Anterior cingulate cortex (tissue), 58 donors: ENCODE results near the gene ASTN2.

Source experiments
- DNase-seq, 58 donors: peaks; one replicate each; lab custom pipeline; 2025; lab: John Stamatoyannopoulos, UW

Gene ASTN2

DNA sequence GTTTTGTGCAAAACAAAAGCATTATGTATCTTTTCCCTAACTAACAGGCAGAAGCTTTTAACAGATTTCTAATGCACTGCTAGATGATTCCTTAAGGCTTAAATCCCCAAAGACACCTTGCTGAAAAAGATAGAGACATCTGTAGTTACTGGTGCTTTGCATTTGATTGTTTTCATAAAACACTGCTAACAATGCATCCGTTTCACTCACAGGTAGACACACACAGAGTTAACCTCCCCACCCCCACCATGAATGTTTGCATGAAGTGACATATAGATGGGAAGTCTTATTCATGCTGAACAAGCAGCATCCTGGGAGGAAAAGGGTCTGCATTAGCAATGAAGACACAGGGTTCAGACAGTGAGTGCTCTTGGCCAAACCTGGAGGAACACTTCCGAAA is 100.9 kb downstream of the ASTN2 start:
- no peak for DNase-seq

DNA sequence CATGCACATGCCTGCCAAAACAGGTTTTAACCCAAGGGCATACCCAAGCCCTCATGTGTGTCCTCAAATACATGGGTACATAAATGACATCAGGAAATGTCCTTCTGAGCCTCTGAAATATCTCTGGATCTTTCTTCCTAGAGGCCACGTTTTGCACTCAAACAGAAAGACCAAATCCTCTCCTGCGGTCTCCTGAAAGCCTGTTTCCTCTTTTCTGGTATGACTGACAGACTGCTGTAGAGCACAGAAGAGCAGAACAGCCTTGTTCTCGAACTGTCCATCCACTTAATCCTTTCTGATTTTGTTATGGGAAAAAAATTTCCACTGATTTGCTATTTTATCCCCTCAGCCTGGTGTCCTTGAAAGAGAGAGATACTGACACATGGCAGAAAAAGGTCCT is 107.2 kb downstream of the ASTN2 start:
- no peak for DNase-seq

DNA sequence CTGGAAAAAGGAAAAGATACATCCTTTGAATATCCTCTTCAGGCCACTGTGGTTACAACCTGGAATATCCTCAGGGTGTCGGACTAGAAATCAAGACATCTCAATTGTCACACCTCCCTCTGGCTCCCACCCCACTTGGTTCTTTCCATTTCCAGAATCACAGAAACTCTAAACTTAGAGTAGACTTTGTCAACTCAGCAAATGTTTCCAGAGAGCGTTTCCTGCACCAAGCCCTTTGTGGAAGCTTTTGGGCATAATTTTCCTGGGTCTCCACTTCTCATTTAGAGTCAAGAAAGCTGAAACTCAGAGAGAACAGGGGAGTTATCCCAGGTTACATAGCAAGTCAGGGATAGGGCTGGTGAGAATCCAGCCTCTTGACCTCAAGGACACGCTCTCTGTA is 108.8 kb downstream of the ASTN2 start:
- DNase-seq, result no peak

DNA sequence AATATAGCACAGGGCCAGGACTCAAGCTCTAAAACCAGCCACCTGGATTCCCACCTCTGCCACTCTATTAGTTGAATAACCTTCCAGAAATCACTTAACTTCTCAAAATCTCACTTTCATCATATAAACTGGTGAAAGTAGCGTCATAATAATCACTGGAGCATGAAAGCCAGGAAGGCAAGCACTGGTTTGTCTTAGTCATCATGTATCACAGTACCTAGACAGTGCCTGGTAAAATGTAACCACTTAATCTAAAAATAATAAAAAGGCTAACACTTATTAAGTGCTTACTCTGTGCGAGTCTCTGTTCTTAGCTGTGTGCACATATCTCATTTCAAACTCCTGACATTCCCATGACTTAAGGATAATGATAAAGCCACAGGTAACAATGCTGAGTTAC is 109.4 kb downstream of the ASTN2 start:
- DNase-seq, result no peak

DNA sequence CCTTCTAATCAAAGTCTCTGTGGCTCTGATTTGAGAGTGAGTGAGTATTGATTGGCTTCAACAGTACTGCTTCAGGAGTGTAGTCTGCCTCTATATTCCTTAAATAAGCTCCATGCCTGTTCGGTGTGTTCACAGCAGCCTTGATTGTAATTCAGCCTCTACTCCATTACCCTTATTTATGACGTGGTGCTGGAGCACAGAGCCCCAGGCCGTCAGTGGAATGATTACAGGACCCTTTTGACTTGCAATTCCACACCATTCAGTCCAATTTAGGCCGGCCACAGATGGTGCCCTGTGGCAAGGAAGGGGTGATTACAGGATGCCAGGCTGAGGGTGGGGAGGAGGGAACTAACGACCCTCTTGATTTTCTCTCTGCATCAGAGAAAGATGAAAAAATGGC is 110.3 kb downstream of the ASTN2 start:
- DNase-seq, result no peak

DNA sequence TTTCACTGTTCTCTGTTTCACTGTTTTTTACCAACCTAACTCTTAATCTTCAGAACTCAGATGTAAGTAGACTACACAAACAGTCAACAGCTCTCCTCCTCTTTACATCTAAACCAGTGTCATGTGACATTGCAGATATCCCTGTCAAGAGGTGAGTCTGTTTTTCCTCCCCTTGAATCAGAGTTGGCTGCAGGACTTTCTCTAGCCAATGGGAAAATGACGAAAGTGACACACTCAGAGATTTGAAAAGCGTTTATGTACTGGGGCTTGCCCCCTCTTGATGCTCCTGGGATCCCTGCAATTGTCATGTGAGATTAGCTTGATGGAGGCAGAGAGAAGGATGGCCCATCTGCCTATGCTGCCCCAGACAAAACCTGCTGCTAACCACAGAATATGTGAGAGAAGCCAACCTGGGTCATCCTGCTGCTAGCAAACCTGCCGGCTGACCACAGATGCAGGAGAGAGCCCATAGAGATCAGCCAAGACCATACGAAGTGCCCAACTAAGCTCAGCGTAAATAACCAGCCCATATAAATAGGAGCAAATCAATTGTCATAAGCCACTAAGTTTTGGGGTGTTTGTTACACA is 111.1 kb downstream of the ASTN2 start:
- no peak for DNase-seq

DNA sequence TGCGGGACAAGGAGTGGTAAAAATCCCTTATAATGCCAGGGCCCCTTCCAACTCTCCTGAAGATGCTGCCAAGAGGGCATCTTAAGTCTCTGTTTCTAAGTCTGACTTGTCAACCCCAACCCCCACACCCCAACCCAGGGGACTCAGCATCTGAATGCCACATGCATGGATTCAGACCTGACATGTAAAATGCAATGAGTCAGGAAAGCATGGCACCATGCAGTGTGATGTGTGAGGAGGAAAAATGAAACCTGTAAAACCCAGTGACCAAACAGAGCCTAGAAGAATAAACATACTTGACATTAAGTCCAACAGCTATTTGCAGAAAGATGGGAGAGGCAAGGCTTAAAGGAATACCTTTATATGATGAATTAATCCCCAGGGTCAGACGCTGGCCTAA is 112.4 kb downstream of the ASTN2 start:
- no peak for DNase-seq

DNA sequence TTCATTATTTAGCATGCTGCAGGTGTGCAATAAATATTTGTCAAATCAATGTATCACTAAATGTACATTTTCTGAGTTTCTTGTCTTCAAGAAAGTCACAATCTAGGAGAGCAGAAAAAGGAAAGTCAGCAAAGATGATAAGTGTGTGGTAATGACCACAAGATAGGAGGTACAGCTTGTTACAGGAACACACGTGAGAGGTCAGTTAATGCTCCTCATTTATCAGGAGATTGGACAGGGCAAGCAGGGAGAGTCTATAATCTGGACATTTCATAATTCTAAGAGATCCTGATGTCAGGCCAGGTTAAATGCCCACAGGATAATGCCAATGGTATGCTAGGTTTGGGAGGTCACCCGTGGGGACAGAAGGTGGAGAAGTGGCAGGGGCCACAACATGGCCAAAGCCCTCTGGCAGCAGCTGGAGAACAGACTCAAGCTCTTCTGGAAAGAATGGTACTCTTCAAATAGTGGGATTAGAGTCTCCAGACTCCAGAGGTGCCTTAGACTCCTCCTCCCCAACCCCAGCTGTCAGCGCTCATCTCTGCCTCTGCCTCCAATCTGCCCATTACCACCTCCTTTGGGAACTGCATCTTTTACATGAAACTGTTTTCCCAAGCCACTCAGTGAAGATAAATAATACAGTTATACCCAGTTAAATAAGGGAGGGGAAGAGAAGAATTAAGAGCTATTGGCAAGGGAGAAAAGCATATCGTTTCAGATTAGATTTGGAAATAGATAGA is 114.3 kb downstream of the ASTN2 start:
- no peak for DNase-seq

DNA sequence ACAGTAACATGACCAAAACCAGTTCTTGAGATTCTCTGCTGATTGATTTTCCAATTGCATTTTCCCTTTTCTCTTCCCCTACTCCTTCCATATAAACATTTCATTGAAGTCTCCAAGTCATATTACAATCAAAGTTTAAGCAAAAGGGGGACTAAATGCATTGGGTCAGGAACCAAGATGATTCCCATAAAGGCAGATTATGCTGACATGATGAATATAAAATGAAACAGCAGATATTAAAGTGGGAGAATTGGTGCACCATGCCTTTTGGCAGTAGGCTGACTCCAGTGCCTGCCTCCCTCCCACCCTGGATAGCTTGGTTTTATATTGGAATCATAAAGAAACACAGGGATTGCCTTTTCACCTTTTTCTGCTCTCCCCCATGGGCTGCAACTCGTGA is 118.4 kb downstream of the ASTN2 start:
- DNase-seq, result no peak

DNA sequence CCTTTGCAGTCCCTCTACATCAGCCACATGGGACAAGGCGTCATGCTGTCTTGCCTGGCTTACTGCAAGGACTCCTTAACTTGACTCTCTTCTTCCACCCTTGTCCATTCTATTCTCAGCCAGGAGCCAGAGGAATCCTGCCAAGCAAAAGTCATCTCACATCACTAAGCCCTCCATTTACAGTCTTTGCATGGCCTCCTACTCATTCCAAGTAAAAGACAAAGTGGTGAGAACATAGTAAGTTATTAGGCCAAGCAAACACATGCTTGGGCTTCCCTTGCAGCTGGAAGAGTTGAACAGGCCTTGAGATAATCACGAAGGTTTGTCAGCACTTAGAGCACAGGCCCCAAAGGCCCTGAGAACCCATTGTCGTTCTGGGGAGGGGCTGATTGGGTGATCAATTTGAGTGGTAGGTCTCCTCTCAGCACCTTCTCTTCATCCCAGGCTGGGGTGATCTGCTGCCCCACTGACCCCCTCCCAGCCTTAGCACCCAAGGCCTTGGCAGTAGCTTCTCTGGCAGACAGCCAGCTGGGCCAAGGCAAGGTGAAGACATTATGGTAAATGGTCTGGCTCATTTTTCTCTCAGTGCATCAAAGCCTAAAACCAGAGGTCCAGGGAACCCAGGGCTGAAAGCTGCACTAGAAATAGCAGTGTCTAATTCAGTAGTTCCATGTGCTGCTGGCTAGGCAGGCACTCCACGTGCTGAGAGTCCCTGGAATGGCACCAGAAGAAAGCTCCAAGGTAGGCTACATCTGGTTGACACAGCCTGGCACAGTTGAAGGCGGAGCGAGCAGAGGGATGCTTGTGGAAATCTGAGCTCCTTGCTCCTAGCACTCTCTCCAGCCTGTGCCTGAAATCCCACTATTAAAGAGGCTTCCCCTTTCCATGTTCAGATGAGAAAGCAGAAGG is 121.4 kb downstream of the ASTN2 start:
- peak in 7 of 58 donors; percentile 2 to 28 (median 10) for DNase-seq

DNA sequence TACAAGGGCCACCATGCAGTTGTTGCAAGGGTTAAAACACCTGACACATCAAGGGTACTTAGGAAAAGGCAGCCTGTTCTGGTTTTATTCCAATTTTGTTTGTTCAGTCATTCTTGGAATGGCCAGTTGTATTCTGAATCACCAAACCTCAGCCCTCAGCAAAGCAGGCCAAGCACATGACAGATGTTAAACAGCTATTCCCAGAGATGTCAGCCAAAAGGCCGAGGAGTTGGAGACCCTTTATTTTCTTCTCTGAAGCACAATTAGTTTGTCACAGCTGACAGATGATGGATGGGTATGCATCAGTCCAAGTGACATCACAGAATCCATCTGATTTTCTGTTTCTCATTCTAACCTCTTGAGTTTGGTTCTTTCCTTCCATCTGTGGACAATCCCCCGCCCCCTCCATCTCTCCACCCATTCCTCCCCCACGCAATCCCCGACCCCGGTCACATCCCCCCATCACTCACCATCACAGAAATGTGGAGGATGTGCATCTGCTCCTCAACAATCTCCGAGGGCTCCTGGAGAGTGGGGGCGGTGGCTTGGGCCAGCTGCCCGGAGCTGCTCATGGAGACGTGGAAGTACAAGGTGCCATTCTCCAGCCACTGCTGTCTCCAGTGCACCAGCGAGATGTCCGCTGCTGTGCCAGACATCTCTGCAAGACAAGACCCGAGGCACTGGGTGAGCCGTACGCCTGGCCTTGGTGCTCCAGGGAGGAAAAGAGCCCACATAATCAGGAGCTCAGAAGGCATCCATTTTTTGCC is 123.8 kb downstream of the ASTN2 start:
- DNase-seq, result peak in 1 of 58 donors; percentile 7

DNA sequence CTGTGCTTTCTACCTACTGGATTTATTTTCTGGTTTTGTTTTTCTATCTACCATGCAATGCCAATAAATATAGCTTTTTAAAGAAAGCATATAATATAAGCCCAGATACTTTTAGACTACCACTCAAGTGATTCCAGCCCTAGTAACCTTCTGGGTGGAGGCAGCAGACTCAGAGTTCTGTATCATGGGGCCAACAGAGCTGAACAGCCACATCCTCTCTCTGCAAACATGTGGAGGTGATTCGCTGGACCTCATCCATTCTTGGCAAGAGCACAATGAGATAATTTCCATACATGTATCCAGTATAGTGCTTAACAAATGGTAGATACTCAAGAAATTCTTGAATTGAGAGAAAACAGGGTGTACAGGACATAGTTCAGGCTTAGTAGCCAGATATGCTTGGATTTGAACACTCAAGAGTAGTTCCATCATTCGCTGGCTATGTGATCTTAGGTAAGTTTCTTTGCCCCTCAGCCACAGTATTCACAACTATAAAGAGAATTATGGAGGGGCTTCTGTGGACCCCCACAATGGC is 124.5 kb downstream of the ASTN2 start:
- DNase-seq, result no peak

DNA sequence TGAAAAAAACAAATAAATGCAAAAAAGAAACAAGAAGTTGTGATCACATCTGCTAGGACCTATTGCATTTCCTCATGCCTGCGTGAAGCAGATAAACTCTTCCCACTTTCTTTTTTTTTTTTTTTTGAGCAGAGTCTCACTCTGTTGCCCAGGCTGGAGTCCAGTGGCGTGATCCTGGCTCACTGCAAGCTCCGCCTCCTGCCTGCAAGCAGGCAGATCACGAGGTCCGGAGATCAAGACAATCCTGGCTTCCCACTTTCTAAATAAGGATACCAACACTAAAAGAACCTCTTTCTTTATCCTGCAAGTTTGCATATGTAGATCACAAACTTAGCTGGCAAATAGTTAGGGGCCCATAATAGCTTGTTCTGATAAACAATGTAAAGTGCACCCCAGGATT is 128.6 kb downstream of the ASTN2 start:
- peak in 4 of 58 donors; percentile 2 to 25 (median 4) for DNase-seq

DNA sequence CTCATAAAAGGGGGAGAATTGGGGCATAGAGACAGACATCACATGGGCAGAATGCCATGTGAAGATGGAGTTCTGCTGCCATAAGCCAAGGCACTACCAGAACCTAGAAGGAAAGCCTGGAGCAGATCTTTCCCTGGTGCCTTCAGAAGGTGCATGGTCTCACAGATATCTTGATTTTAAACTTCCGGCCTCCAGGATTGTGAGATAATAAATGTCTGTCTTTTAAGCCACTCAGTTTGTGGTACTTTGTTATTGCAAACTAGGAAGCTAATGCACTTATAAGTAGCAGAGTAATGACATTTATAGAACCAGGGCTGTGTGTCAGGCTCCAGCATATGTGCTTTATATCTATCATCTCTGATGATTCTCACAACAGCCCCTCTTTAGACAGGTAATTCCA is 130.4 kb downstream of the ASTN2 start:
- no peak for DNase-seq

DNA sequence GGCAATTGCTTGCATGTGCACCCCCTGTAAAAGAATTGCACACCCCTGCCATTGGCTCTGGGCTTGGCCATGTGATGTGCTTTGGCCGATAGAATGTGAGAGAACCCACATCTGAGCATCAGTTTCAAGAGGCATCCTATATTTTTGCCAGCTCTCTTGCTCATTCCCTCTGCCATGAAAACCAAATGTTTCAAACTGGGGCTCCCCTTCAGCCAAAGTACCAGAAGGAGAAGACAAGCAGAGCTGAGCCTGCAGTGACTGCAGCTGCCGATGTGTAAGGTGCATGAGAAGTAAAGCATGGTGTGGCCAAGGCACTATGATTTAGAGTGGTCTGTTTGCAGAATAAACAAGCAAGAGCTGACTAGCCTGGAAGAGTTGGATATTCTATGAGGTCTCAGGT is 132.3 kb downstream of the ASTN2 start:
- no peak for DNase-seq

DNA sequence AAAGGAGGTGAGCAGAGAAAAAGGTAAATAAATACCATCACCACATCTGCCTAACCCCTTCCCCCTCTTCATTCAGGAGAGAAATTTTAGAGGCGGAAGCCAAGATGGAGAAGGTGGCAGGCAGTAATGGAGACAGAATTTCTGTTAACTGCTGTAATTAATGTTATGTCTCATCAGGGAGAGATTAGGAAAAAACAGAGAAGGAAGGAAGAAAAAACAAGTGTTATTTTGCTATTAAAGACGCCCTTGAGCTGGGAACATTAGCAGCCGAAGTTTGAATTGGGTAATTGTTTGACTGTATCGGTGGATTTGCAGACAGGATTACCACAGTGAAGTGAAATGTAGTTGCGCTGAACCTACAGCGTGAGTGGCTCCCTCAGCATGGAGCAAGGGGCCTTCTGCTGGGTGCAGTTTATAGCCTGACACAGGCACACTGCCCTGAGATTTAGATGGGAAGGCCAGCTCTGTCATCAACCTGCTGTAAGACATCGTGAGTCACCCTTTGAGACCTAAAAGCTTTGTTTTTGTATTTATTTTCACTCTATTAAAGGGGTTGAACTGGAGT is 136.3 kb downstream of the ASTN2 start:
- DNase-seq, result no peak

DNA sequence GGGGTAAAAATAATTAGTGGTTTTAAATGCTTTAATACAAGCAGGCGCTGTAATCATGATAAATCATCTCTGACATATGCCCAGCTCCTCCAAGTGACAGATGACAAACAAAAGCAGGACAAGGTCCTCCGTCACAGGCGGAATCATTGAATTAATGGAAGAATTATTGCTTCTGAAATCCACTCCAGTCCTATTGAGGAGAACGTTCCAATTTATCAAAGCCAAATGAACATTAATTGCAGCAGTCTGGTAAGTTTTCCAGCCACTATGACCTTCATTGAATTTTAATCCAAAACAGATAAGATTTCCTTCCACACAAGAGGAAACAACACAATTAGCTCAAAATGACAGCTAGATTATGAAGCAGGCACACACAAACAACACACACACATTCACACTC is 136.8 kb downstream of the ASTN2 start:
- no peak for DNase-seq

DNA sequence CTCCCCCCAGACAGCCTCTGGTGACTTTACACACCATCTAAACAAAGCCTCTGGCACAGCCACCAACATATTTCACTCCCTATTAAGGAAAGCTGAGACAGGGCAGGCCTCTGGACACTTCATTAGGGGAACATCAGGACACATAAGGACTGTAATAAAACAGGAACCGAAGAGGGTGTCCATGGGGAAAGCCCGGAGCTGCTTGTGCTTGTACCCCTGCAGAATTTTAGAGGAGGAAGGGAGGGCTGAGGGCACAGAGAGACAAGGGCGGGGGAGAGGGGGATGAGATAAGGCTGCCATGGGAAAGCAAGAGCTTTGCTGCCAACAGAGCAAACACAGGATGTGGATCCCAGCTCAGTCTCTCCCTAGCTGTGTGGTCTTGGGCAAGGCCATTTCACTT is 138.4 kb downstream of the ASTN2 start:
- DNase-seq, result no peak

DNA sequence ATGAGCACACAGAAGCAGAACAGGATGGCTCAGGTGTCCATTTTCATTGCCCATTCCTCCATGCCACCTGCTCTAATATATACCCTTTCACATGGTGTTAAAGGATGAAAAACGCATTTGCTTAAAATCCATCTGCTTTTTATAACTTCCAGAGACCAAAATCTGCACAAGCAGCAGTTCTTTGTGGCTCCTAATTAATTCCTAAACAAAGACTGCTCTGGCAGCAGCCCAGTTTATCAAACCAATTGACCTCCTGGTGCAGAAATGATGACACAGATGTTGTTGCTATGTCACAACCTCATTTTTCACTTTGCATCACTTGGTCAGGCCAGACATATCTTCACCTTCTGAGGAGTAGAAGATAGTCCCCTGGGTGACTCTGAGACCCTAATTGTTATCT is 141.2 kb downstream of the ASTN2 start:
- DNase-seq, result no peak

DNA sequence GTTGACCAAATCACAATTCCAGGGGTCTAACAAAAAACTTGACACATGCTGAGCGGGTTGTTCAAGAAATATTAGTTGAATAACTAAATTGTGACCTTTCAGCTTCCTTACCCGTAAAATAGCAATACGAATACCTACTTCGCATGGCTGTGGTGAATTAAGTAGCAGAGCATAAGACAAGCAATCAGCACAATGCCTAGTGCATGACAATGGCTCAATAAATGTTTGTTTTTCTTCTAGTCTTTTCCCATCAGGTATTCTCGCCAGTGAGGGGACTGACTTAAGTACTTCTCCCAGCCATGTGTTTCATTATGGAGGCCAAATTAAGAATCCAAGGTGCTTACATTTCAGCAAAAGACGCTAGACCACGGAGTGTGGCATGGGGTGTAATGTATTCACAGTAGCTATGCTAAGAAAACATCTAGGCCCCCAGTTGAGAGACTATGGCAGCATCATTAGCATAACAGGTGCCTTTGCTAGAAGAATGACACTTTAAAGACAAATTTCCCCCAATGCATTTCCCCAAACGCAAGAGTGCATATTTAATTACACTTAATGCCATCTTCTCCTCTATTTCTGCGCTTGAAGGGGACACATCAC is 145.9 kb downstream of the ASTN2 start:
- no peak for DNase-seq
